Measurements from ENCODE around the gene VIPAS39. TPM values are rescaled to one million over a fixed set of nuclear protein-coding genes. Genes with fewer than 3 reads are reported as not detected.

Gene VIPAS39
- total RNA-seq, 2 experiments from 2014 or later, result 15.6 to 16.4 TPM

DNA sequence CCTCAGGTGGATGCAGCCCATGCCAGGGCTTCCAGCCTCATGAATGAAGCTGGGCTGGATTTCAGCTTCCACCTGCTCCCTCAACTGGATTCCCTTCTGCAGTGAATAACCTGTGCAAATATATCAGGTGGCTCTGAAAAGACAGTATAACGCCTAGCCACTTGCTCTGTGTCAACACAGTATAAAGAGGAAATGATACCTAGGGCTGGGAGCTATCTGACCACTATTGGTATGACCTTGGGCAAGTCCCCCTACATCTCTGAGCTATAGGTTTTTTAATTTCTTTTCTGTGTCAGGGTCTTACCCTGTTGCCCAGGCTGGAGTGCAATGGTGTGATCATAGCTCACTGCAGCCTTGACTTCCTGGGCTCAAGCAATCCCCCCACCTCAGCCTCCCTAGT is 21.4 kb upstream of the VIPAS39 start:
- Mint-ChIP-seq H3K4me3 (no peak overlapping the region), H3K4me1 (no peaks in the 10 kb centered on the region), H3K9me3 (no peaks in the 10 kb centered on the region), H3K27me3 (no peaks in the 10 kb centered on the region), H3K36me3 (no peaks in the 10 kb centered on the region), H3K27ac (no peak overlapping the region)
- DNase-seq, result no peak

DNA sequence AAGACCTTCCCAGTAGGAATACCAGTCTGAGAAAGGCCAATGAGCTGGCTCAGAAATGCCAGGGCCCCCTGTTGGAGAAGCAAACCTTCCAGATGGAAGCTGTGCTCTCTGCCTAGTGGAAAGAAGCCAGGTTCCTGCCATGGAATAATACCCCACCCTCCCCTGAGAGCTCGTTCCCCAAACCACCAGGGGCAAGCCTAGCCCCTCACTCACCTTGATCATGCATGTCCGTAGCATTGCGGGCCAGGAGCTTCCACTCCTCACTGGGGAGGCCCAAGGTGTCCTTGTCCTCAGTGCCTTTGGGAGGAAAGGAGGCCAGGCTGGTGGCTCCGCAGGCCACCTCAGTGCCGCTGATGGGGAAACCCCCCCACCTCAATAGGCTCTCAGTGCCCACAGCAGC is 20.6 kb upstream of the VIPAS39 start:
- no peaks in the 10 kb centered on the region for H3K27me3 Mint-ChIP-seq
- no peak for DNase-seq
- no peak overlapping the region for H3K27ac Mint-ChIP-seq
- H3K36me3 Mint-ChIP-seq, result no peaks in the 10 kb centered on the region
- H3K4me3 Mint-ChIP-seq, result no peak overlapping the region
- H3K4me1 Mint-ChIP-seq, result no peaks in the 10 kb centered on the region
- H3K9me3 Mint-ChIP-seq, result no peaks in the 10 kb centered on the region

DNA sequence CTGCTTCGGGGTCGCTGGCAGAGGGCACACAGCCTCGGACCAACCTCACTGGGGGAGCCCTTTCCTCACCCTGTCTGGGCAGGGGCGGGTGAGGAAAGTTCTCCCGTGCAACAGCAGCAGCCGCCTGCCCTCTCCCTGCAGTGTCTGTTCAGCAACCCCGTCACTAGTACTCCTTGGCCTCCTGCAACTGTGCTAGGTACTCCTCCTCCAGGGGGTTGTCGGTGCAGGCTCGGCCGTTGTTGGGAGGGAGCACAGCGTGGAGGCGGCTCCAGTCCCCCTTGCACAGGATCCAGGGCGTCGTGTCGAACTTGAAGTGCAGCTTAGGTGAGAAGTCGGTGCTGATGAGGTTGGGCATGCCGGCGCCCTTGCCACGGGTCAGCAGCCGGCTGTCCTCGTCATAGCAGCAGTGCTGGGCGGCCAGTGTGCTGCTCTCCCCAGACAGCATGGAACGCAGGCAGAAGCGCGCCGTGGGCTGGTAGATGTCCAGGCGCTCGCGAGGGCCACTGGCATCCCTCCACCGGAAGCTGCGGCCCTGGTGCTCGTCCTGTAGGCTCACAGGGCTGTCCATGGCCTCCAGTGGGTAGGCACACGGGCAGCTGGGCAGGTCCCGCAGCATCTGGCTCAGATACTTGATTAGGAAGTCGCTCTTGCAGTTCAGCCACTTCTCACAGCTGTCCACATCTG is 18.2 kb upstream of the VIPAS39 start:
- H3K27ac Mint-ChIP-seq, result no peak overlapping the region
- H3K4me1 Mint-ChIP-seq, result no peaks in the 10 kb centered on the region
- H3K27me3 Mint-ChIP-seq, result no peaks in the 10 kb centered on the region
- no peaks in the 10 kb centered on the region for H3K36me3 Mint-ChIP-seq
- DNase-seq, result no peak
- H3K9me3 Mint-ChIP-seq, result no peaks in the 10 kb centered on the region
- H3K4me3 Mint-ChIP-seq, result no peak overlapping the region

DNA sequence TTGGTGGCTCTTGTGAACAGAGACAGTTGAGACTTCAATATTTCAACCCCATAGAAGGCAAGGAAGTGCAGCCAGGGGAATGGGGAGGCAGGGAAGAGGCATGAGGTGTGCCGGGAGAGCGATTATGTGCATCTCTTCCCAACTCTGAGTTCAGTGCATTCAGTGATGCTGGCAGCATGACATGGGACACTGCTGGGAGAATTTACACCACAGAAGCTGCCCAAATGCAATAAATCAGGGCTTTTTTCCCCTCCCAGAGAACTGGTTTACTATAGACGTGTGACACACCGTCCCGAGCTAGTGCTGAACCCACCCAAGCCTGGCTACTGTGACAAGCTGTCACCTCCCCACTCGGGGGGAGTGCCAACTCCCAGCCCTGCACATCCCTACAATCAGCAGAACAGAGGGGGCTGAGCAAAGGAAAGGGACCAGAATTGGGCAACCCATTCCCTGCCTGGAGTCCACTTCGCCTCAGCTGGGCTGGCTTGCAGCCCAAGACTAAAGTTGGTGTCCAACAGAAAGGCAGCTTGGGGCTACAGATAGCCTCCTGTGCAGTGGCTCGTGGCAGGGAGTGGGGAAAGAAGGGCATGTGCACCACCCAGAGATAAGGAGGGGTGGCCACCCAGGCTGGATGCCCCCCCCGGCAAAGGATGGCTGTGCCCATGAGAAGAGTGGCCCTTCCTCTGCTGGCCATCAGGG is 17.2 kb upstream of the VIPAS39 start:
- H3K27me3 Mint-ChIP-seq, result no peaks in the 10 kb centered on the region
- no peak for DNase-seq
- no peaks in the 10 kb centered on the region for H3K9me3 Mint-ChIP-seq
- no peak overlapping the region for H3K27ac Mint-ChIP-seq
- no peak overlapping the region for H3K4me3 Mint-ChIP-seq
- no peaks in the 10 kb centered on the region for H3K4me1 Mint-ChIP-seq
- H3K36me3 Mint-ChIP-seq, result peaks cover 2% of the 10 kb centered on the region

DNA sequence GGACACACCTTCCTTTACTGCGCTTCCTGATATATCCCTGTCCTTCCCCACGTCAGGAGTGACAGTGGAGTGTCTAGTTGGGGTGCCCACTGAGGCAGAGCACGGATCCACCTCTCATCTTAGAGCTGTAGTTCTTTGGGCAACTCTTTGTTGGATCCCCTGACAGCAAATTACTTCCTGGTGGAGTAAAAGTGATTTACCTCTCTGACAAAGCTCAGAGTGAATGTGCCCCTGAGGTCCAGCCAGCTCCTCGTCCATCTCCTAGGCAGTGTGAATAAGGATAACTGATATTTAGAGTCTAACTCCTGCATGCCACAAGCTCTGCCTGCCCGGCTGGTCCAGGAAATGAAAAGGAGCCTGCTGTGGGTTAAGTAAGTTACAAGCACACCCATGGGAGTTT is 16.5 kb upstream of the VIPAS39 start:
- Mint-ChIP-seq H3K27me3 (no peaks in the 10 kb centered on the region), H3K36me3 (peaks cover 3% of the 10 kb centered on the region), H3K4me1 (no peaks in the 10 kb centered on the region), H3K27ac (no peak overlapping the region), H3K9me3 (no peaks in the 10 kb centered on the region), H3K4me3 (no peak overlapping the region)
- DNase-seq, result no peak

DNA sequence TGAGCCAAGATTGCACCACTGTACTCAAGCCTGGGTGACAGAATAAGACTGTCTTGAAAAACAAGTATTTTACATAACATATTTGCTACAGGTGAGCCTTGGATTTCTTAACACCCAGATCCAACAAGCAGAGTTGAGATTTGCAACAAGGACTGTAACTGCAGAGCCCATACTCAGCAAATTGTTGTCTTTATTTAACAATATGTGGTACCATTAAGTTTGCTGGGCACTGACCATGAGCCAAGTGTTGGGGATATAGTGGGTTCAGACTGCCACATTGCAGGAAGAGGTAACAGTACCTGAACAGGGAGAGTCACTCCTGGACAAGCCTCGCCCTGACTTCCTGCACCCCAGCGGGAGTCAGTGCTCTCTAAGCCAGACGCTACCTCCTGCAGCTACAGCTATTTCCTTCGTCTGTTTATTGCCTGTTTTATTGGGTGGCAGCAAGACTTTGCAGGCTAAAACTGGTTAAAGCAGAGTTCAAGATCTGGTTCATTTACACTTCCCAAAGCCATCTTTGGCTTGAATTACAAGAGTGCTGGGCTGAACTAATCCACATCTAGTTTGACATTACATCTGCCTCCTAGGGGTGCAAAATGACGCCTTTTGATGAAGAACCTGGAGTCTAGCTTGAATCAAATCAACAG is 12.9 kb upstream of the VIPAS39 start:
- H3K9me3 Mint-ChIP-seq, result no peaks in the 10 kb centered on the region
- no peak for DNase-seq
- H3K27me3 Mint-ChIP-seq, result no peaks in the 10 kb centered on the region
- H3K27ac Mint-ChIP-seq, result no peak overlapping the region
- peaks cover 7% of the 10 kb centered on the region for H3K36me3 Mint-ChIP-seq
- no peak overlapping the region for H3K4me3 Mint-ChIP-seq
- no peaks in the 10 kb centered on the region for H3K4me1 Mint-ChIP-seq

DNA sequence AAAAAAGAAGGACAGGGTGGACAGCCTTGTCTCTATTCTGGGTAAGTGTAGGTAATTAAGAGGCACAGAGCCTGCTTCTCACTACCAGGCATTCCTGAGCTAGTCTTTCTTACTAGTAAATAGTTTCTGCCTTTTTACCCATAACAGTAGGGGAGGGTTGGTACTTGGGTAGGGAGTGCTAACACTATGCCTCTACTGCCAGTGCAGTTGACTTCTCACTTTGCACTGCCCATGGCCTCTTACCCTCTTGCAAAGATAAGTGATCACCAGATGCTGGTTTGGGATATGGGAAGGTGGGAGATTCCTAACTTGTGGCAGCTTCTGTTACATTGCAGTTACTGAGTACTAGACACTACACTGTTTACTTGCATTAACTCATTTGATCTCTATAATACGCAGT is 12.1 kb upstream of the VIPAS39 start:
- H3K27ac Mint-ChIP-seq, result no peak overlapping the region
- peaks cover 8% of the 10 kb centered on the region for H3K36me3 Mint-ChIP-seq
- no peak for DNase-seq
- no peaks in the 10 kb centered on the region for H3K27me3 Mint-ChIP-seq
- no peaks in the 10 kb centered on the region for H3K9me3 Mint-ChIP-seq
- no peak overlapping the region for H3K4me3 Mint-ChIP-seq
- no peaks in the 10 kb centered on the region for H3K4me1 Mint-ChIP-seq

DNA sequence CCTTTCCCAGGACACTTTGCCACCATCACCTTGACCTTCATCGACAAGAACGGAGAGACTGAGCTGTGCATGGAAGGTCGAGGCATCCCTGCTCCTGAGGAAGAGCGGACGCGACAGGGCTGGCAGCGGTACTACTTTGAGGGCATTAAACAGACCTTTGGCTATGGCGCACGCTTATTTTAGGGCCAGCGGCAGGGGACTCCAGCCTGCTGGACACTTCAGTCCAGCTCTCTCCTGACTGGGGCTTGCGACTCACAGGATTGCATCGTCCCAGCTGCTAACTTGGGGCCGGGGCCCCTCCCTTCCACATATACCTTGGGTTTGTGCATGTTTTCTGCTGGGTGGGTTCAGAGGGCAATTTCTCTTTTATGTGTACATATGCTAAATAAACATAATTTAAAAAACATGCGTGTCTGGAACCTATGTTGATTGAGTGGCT is 11.7 kb upstream of the VIPAS39 start:
- DNase-seq, result no peak
- no peaks in the 10 kb centered on the region for H3K27me3 Mint-ChIP-seq
- peaks cover 10% of the 10 kb centered on the region for H3K36me3 Mint-ChIP-seq
- no peaks in the 10 kb centered on the region for H3K9me3 Mint-ChIP-seq
- H3K4me3 Mint-ChIP-seq, result no peak overlapping the region
- H3K27ac Mint-ChIP-seq, result no peak overlapping the region
- no peaks in the 10 kb centered on the region for H3K4me1 Mint-ChIP-seq

DNA sequence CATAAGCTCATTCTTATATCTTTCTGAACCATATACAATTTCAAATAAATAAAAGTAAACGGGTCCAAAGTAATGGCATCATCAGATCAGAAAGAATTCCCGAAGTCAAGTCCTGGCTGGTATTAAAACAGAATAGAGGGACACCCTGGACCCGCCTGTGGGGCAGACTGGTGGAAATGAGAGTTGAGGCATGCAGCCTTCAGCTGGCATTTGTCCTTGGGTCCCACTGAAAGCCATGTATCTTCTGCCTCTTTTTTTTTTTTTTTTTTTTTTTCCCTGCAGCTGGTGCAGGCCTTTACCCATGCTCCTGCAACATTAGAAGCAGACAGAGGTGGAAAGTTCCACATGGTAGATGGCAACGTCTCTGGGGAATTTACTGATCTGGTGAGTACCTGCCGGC is 10.4 kb upstream of the VIPAS39 start:
- Mint-ChIP-seq H3K36me3 (peaks cover 17% of the 10 kb centered on the region), H3K27me3 (no peaks in the 10 kb centered on the region), H3K4me3 (no peak overlapping the region), H3K9me3 (no peaks in the 10 kb centered on the region), H3K27ac (no peak overlapping the region), H3K4me1 (no peaks in the 10 kb centered on the region)
- DNase-seq, result no peak

DNA sequence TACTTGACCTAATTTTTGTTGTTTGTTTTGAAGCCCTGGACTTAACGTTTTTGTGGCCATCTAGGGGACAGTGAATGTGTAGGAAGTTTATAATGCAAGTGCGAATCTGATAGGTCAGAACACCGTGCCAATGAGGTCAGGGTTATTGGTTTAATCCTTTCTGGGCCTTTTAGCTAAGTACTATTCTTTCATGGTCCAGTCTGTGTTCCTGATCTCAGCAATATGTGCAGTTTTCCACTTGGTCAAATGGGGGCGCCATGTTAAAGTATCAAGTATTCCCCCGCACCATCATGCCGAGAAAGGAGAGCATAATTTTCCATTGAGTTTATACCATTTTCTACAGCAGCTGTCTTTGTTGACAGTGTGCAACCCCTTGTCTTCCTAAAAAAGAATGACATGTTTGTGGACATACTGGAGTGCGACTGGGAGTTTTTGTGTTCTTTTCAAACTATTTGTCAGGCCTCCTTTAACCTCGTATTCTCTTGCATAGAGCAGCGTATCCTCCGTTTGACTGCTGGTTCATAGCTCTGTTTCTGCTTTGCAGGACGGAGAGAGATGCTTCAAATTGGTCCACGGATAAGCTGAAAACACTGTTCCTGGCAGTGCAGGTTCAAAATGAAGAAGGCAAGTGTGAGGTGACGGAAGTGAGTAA is 1.8 kb upstream of the VIPAS39 start:
- peaks cover 48% of the 10 kb centered on the region for H3K36me3 Mint-ChIP-seq
- peak overlapping the region; percentile 100 for H3K27ac Mint-ChIP-seq
- H3K9me3 Mint-ChIP-seq, result no peaks in the 10 kb centered on the region
- peak overlapping the region; percentile 100 for H3K4me3 Mint-ChIP-seq
- H3K27me3 Mint-ChIP-seq, result no peaks in the 10 kb centered on the region
- H3K4me1 Mint-ChIP-seq, result peaks cover 29% of the 10 kb centered on the region
- DNase-seq, result peak; percentile 64

DNA sequence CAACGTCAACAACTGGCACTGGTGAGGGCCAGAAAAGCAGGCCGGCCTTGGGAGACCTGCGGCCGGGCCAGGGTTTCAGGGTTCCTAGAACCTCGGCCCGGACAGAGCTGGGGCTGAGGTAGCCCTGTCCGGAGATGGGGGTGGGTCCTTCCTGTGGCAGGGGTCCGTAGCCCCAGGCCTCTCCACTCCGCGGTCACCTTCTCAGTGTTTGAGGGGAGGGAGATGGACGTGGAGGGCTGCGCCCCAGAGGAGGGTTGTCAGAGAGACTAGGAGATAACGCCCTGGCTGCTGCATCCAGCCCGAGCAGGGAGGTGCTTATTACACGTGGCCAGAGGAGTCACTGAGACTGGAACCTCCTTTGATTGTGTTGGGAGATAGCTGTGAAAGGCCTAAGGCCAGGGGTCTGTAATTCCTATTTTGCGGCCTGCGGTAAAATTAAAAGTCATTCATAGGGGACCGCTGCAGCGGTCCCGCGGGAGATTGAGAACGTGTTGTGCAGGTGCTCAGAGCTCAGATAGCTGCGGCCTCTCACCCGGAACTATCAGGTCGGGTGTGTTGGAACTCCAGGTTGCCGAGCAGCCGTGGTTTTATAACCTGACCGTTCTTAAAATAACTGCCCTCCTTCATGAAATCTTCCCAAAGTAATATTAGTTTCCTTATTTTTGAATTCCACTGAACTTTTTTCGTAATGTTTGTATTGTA is 999 bp upstream of the VIPAS39 start:
- Mint-ChIP-seq H3K4me1 (peaks cover 29% of the 10 kb centered on the region), H3K36me3 (peaks cover 41% of the 10 kb centered on the region), H3K4me3 (peak overlapping the region; percentile 100), H3K27ac (peak overlapping the region; percentile 100), H3K9me3 (no peaks in the 10 kb centered on the region), H3K27me3 (no peaks in the 10 kb centered on the region)
- peak; percentile 46 for DNase-seq

DNA sequence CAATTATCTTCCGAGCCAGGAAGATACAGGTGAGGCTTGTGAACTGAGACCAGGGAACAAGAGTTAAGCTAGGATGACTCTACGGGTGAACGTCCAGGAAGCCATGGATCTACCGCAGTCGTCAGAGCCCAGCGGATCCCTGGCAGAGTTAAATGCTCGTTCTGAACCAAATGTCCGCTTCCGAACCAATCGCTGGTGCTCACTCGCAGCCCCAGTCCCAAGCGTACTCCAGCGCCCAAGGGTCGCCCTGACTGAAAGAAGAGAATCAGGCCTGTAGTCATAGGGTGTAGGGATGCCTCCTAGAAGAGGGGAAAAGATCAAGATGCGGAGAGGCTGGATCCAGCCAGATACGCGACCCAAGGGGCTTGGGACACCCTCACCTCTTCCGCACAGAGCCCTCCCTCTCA is 283 bp downstream of the VIPAS39 start:
- no peaks in the 10 kb centered on the region for H3K27me3 Mint-ChIP-seq
- H3K4me1 Mint-ChIP-seq, result peaks cover 27% of the 10 kb centered on the region
- H3K36me3 Mint-ChIP-seq, result peaks cover 35% of the 10 kb centered on the region
- peak overlapping the region; percentile 100 for H3K27ac Mint-ChIP-seq
- no peaks in the 10 kb centered on the region for H3K9me3 Mint-ChIP-seq
- DNase-seq, result no peak
- peak overlapping the region; percentile 100 for H3K4me3 Mint-ChIP-seq

DNA sequence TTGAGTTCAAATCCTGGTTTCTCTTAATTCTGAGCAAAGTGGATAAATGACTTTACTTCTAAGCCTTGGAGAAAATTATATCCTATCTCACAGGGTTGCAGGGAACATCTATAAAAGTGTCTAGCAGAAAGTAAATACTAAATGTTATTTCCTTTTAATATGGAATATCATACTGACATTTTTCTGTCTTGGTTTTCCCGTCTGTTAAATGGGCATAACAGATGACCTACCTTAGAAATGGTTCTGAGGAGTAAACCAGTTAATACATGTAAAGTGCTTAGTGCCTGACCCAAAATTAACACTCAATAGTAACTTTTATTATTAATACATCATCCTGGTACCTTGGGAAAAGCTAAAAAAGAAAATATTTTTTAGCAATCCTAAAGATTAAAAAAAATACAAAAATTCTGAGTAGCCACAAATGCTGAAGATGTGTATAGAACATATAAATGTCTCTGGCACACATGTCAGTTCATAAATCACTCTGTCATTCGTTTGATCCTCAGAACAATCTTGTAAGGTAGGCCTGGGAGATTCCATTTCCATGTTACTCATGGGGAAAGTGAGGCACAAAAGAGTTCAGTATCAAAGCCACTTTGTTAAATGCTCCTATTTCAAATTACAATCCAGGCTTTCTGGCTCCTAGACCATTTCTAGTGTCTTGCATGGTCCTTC is 1.3 kb downstream of the VIPAS39 start:
- H3K27me3 Mint-ChIP-seq, result no peaks in the 10 kb centered on the region
- peaks cover 25% of the 10 kb centered on the region for H3K36me3 Mint-ChIP-seq
- H3K4me3 Mint-ChIP-seq, result peak overlapping the region; percentile 100
- H3K4me1 Mint-ChIP-seq, result peaks cover 22% of the 10 kb centered on the region
- peak overlapping the region; percentile 100 for H3K27ac Mint-ChIP-seq
- H3K9me3 Mint-ChIP-seq, result no peaks in the 10 kb centered on the region
- no peak for DNase-seq

DNA sequence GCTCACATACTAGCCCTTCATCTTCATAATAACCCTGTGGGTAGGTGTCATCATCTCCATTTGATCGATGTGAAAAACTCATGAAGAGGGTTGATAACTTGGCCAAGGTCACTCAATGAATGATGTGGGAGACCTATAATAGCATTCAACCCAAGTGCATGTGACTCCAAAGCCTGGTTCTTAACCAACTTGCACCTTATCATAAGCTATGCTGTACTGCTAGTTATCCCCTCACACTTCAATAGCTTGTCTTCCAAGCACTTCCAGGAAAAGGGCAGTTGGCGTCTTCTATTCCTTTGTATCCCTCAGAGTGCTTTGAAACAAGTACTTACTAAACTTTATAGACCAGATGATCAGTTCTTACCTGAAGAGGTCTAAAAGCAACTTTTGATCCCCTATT is 15.2 kb downstream of the VIPAS39 start:
- H3K27ac Mint-ChIP-seq, result no peak overlapping the region
- H3K4me1 Mint-ChIP-seq, result no peaks in the 10 kb centered on the region
- H3K27me3 Mint-ChIP-seq, result no peaks in the 10 kb centered on the region
- H3K36me3 Mint-ChIP-seq, result peaks cover 10% of the 10 kb centered on the region
- DNase-seq, result no peak
- H3K9me3 Mint-ChIP-seq, result no peaks in the 10 kb centered on the region
- no peak overlapping the region for H3K4me3 Mint-ChIP-seq
